Ovary (tissue), 3 donors: ENCODE data around the gene DZIP1.

ENCODE experiments used
- EP300 ChIP-seq: sonication (generic); formaldehyde crosslinking; IDR thresholded peaks from one replicate; pipeline ENCODE4 v1.6.1; 2017; ENCODE audit warnings: antibody characterized with exemption
- POLR2A ChIP-seq: fragments of 450-650 bp; IDR thresholded peaks from one replicate; pipeline ENCODE4 v1.6.1; 2017; ENCODE audit warnings: antibody characterized with exemption, mild to moderate bottlenecking, moderate library complexity
- TF ChIP-seq, protein P1 (sequence below), 3 donors: fragments of 450-650 bp in 2 of 3; fragments of 200-600 bp in 1 of 3; IDR thresholded peaks; one replicate each; pipeline versions ENCODE4 v1.5.1 to v1.8.0; 2016 to 2022; ENCODE audit warnings: antibody characterized with exemption in 3 of 3, mild to moderate bottlenecking in 1 of 3
- donor health status: DM: no; HTN: no; CAD: no.

DNA sequence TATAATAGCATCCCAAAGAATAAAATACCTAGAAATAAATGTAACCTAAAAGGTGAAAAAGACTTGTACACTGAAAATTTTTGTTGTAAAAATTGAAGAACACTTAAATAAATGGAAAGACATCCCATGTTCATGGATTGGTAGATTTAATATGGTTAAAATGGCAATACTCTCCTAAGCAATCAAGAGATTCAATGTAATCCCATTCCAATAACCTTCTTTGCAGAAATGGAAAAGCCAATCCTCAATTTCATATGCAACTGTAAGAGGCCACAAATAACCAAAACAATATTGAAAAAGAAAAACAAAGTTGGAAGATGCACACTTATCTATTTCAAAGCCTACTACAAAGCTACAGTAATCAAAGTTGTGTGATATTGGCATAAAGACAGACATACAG, 17.7 kb downstream of the DZIP1 start:
- TF ChIP-seq, protein P1, sequence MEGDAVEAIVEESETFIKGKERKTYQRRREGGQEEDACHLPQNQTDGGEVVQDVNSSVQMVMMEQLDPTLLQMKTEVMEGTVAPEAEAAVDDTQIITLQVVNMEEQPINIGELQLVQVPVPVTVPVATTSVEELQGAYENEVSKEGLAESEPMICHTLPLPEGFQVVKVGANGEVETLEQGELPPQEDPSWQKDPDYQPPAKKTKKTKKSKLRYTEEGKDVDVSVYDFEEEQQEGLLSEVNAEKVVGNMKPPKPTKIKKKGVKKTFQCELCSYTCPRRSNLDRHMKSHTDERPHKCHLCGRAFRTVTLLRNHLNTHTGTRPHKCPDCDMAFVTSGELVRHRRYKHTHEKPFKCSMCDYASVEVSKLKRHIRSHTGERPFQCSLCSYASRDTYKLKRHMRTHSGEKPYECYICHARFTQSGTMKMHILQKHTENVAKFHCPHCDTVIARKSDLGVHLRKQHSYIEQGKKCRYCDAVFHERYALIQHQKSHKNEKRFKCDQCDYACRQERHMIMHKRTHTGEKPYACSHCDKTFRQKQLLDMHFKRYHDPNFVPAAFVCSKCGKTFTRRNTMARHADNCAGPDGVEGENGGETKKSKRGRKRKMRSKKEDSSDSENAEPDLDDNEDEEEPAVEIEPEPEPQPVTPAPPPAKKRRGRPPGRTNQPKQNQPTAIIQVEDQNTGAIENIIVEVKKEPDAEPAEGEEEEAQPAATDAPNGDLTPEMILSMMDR (IDR thresholded peaks at IDR 0.05): no peak
- no peak for TF ChIP-seq EP300
- no peak for TF ChIP-seq POLR2A
